Smooth muscle cell of the brain vasculature (primary cell): ENCODE data around the gene CA10.

Experiments used
- DNase-seq: peaks from one replicate; pipeline ENCODE4 v3.0.0-alpha.2; 2012; ENCODE audit warnings: low read depth, low spot score

The CA10 gene

GRCh38 chr17:51731941-51732722, 426.4 kb downstream of the CA10 start:
- no peak for DNase-seq

GRCh38 chr17:51730303-51731050, 428.0 kb downstream of the CA10 start:
- DNase-seq = no peak

GRCh38 chr17:51725185-51725584, 433.3 kb downstream of the CA10 start:
- DNase-seq = no peak

- no peak for DNase-seq
Observed at GRCh38 chr17:51724043-51724580, 434.4 kb downstream of the CA10 start.

- DNase-seq = no peak
Observed at GRCh38 chr17:51722994-51723393, 435.5 kb downstream of the CA10 start.

- no peak for DNase-seq
Observed at GRCh38 chr17:51721730-51722129, 436.8 kb downstream of the CA10 start.

- no peak for DNase-seq
Observed at GRCh38 chr17:51720439-51720838, 438.1 kb downstream of the CA10 start.

GRCh38 chr17:51718983-51719382, 439.5 kb downstream of the CA10 start:
- no peak for DNase-seq

GRCh38 chr17:51711581-51711980, 446.9 kb downstream of the CA10 start:
- DNase-seq = no peak

GRCh38 chr17:51710634-51710979, 447.9 kb downstream of the CA10 start:
- no peak for DNase-seq

GRCh38 chr17:51709694-51710633, 448.6 kb downstream of the CA10 start:
- no peak for DNase-seq

GRCh38 chr17:51707216-51707615, 451.3 kb downstream of the CA10 start:
- no peak for DNase-seq

GRCh38 chr17:51706093-51706492, 452.4 kb downstream of the CA10 start:
- DNase-seq = no peak

- DNase-seq = no peak
Observed at GRCh38 chr17:51703361-51704341, 454.9 kb downstream of the CA10 start.

GRCh38 chr17:51702963-51703360, 455.6 kb downstream of the CA10 start:
- DNase-seq = no peak

- no peak for DNase-seq
Observed at GRCh38 chr17:51701501-51701900, 457.0 kb downstream of the CA10 start.

GRCh38 chr17:51700011-51700760, 458.3 kb downstream of the CA10 start:
- DNase-seq = no peak

GRCh38 chr17:51699303-51699702, 459.2 kb downstream of the CA10 start:
- DNase-seq = no peak

GRCh38 chr17:51692917-51693316, 465.6 kb downstream of the CA10 start:
- DNase-seq = no peak

GRCh38 chr17:51687887-51688286, 470.6 kb downstream of the CA10 start:
- no peak for DNase-seq
